K562 (cell line): Measurements from ENCODE around the gene HPCAL1. TPM values are rescaled to one million over a fixed set of nuclear protein-coding genes. Genes with fewer than 3 reads are reported as not detected.

Experiments
- ARID2 ChIP-seq: fragments of 450-650 bp; IDR thresholded peaks from 2 replicates; pipeline ENCODE4 v1.6.1; 2017; ENCODE audit warnings: antibody characterized with exemption, mild to moderate bottlenecking
- BRD9 ChIP-seq: fragments of 450-650 bp; IDR thresholded peaks from 2 replicates; pipeline ENCODE4 v1.6.1; 2018; ENCODE audit warnings: low read depth; ENCODE audit not compliant: partially characterized antibody
- CBX1 ChIP-seq: sonication (generic); IDR thresholded peaks from 2 replicates; pipeline ENCODE4 v1.6.1; 2016; ENCODE audit warnings: antibody characterized with exemption, low read depth, mild to moderate bottlenecking
- DACH1 ChIP-seq: fragments of 450-650 bp; IDR thresholded peaks from 2 replicates; pipeline ENCODE4 v1.6.1; 2018; ENCODE audit not compliant: partially characterized antibody
- E2F3 ChIP-seq: fragments of 250-450 bp; sonication (Bioruptor Pico); IDR thresholded peaks from 2 replicates; pipeline ENCODE4 v1.4.0; 2020; ENCODE audit warnings: mild to moderate bottlenecking
- ELF2 ChIP-seq: fragments of 250-450 bp; sonication (Bioruptor Pico); IDR thresholded peaks from 2 replicates; pipeline ENCODE4 v1.5.0; 2021; ENCODE audit warnings: mild to moderate bottlenecking
- HDAC1 ChIP-seq, 2 experiments: fragments of 450-650 bp; IDR thresholded peaks; 2 replicates each; pipeline ENCODE4 v1.6.1; 2016 to 2017; ENCODE audit warnings: inconsistent platforms in 1 of 2, mild to moderate bottlenecking in 1 of 2, moderate library complexity in 1 of 2
- IRF9 ChIP-seq: fragments of 450-650 bp; IDR thresholded peaks from 2 replicates; pipeline ENCODE4 v1.6.1; 2016; ENCODE audit warnings: missing biosample characterization, missing genetic modification characterization
- KLF16 ChIP-seq: IDR thresholded peaks from 2 replicates; pipeline ENCODE4 v1.6.1; 2016; ENCODE audit warnings: antibody characterized with exemption
- L3MBTL2 ChIP-seq: fragments of 450-650 bp; IDR thresholded peaks from 2 replicates; pipeline ENCODE4 v1.6.1; 2016; ENCODE audit warnings: mild to moderate bottlenecking, moderate library complexity
- NELFE ChIP-seq: IDR thresholded peaks from 2 replicates; pipeline ENCODE4 v1.6.1; 2011; ENCODE audit warnings: mild to moderate bottlenecking; ENCODE audit not compliant: insufficient read depth, insufficient read length
- NRF1 ChIP-seq, 2 experiments: fragments of 450-650 bp; IDR thresholded peaks in 1 of 2; conservative IDR thresholded peaks in 1 of 2; 2 replicates each; pipeline ENCODE4 v1.6.1; 2014; ENCODE audit warnings: mild to moderate bottlenecking in 2 of 2
- NUFIP1 ChIP-seq: fragments of 450-650 bp; IDR thresholded peaks from 2 replicates; pipeline ENCODE4 v1.6.1; 2018; ENCODE audit not compliant: partially characterized antibody
- SNAPC5 ChIP-seq: fragments of 250-450 bp; sonication (Bioruptor Pico); IDR thresholded peaks from 2 replicates; pipeline ENCODE4 v1.8.0; 2021; ENCODE audit warnings: moderate library complexity, mild to moderate bottlenecking, inconsistent platforms
- SOX6 ChIP-seq: fragments of 450-650 bp; IDR thresholded peaks from 2 replicates; pipeline ENCODE4 v1.6.1; 2014; ENCODE audit warnings: mild to moderate bottlenecking
- TEAD4 ChIP-seq, 2 experiments: sonication (generic) in 1 of 2; formaldehyde crosslinking in 1 of 2; IDR thresholded peaks; 2 replicates each; pipeline versions ENCODE4 v1.6.1 to v1.8.0; 2012 to 2022; ENCODE audit warnings: borderline replicate concordance in 1 of 2, inconsistent platforms in 1 of 2, low read length in 1 of 2, mild to moderate bottlenecking in 1 of 2, missing genetic modification reagents in 1 of 2
- UBTF ChIP-seq, 2 experiments: IDR thresholded peaks; 2 replicates each; pipeline ENCODE4 v1.6.1; 2012; ENCODE audit warnings: improper control_type of control experiment in 2 of 2, low read depth in 2 of 2, low read length in 2 of 2, borderline replicate concordance in 1 of 2
- ZFP36 ChIP-seq: fragments of 150-350 bp; IDR thresholded peaks from 2 replicates; pipeline ENCODE4 v1.6.1; 2018; ENCODE audit warnings: low read length, low read depth; ENCODE audit not compliant: partially characterized antibody
- ZHX1 ChIP-seq: fragments of 150-350 bp; conservative IDR thresholded peaks from 2 replicates; pipeline ENCODE4 v1.6.1; 2014; ENCODE audit warnings: low read length
- ZNF280A ChIP-seq: fragments of 450-650 bp; IDR thresholded peaks from 2 replicates; pipeline ENCODE4 v1.6.1; 2018; ENCODE audit warnings: mild to moderate bottlenecking, low read depth; ENCODE audit not compliant: partially characterized antibody
- polyA plus RNA-seq, 8 experiments: library from polyadenylated mRNA; depleted of rRNA in 4 of 8; stranded (reverse) in 5 of 8; unstranded in 3 of 8; fragments of >200 nt; fragmentation: Nextera tagmentation in 2 of 8; fragmentation: Illumina TruSeq in 1 of 8; extraction: Ambion mirVana in 2 of 8; extraction: Trizol in 1 of 8; gene quantifications; 2 replicates each; pipeline versions ENCODE4 v1.2.1 to v1.2.3, GENCODE V29; 2011 to 2014; ENCODE audit warnings: inconsistent platforms in 1 of 8, missing spikeins in 1 of 8
- total RNA-seq, 7 experiments: library from RNA; depleted of rRNA in 6 of 7; stranded (reverse); fragments of >200 nt in 6 of 7; fragmentation: Illumina TruSeq in 2 of 7; extraction: Trizol in 2 of 7; gene quantifications; 2 replicates each; pipeline versions ENCODE4 v1.2.1 to v1.2.3, GENCODE V29; 2011 to 2021; ENCODE audit warnings: low replicate concordance in 1 of 7

Gene HPCAL1
- total and polyA plus RNA-seq, 9 of the 15 experiments (the other 6 are each of a cell fraction or from before 2014, with no cell fraction given): 2.7 to 65.5 (median 23.9) TPM

GRCh38 chr2:10278029-10278762, 24.5 kb upstream of the HPCAL1 start (continued):
- TF ChIP-seq ZNF280A: no peak
- TF ChIP-seq TEAD4 (IDR thresholded peaks at IDR 0.05; ENCODE audit: low read length): peak; percentile 64; the same call in 1 of the 2 replicates
- no peak for TF ChIP-seq TEAD4 (CRISPR knock-in tag; IDR thresholded peaks at IDR 0.05; ENCODE audit: borderline replicate concordance)
- peak; percentile 34; the same call in 1 of the 2 replicates for TF ChIP-seq CBX1
- no peak for TF ChIP-seq ZHX1
- TF ChIP-seq NUFIP1: no peak
- peak; percentile 73 for TF ChIP-seq ZFP36
- TF ChIP-seq SNAPC5 (CRISPR knock-in tag): no peak
- TF ChIP-seq NRF1 (conservative IDR thresholded peaks at IDR 0.05 in 1 of 2, IDR thresholded peaks at IDR 0.05 in 1 of 2): peak in 1 of 2 experiments; percentile 49; a peak in 3 of 4 replicates
- TF ChIP-seq KLF16: no peak
- TF ChIP-seq ELF2 (CRISPR knock-in tag): no peak
- TF ChIP-seq ARID2: no peak
- no peak for TF ChIP-seq E2F3 (CRISPR knock-in tag)
- peak; percentile 96 for TF ChIP-seq L3MBTL2
- TF ChIP-seq DACH1: no peak
- TF ChIP-seq HDAC1 (IDR thresholded peaks at IDR 0.05): peak in 1 of 2 experiments; percentile 71; a peak in 2 of 4 replicates
- TF ChIP-seq NELFE: no peak
- peak; percentile 64 for TF ChIP-seq BRD9
- no peak for TF ChIP-seq UBTF (IDR thresholded peaks at IDR 0.05; ENCODE audit: borderline replicate concordance in 1 of 2, low read depth in 2 of 2, low read length in 2 of 2)
- peak; percentile 18; the same call in 1 of the 2 replicates for TF ChIP-seq SOX6
- TF ChIP-seq IRF9: peak; percentile 78
